GM12801 (cell line): Measurements from ENCODE around the gene ARID1B.

Experiments used
- TF ChIP-seq, protein P1 (sequence below): IDR thresholded peaks from one replicate; pipeline ENCODE4 v1.5.1; 2011; ENCODE audit warnings: control low read depth; ENCODE audit not compliant: insufficient read length; ENCODE audit errors: extremely low read depth

The ARID1B gene

GRCh38 chr6:157065366-157065765, 288.2 kb downstream of the ARID1B start:
- TF ChIP-seq, protein P1, sequence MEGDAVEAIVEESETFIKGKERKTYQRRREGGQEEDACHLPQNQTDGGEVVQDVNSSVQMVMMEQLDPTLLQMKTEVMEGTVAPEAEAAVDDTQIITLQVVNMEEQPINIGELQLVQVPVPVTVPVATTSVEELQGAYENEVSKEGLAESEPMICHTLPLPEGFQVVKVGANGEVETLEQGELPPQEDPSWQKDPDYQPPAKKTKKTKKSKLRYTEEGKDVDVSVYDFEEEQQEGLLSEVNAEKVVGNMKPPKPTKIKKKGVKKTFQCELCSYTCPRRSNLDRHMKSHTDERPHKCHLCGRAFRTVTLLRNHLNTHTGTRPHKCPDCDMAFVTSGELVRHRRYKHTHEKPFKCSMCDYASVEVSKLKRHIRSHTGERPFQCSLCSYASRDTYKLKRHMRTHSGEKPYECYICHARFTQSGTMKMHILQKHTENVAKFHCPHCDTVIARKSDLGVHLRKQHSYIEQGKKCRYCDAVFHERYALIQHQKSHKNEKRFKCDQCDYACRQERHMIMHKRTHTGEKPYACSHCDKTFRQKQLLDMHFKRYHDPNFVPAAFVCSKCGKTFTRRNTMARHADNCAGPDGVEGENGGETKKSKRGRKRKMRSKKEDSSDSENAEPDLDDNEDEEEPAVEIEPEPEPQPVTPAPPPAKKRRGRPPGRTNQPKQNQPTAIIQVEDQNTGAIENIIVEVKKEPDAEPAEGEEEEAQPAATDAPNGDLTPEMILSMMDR: no peak

GRCh38 chr6:157066781-157067491, 289.8 kb downstream of the ARID1B start:
- TF ChIP-seq, protein P1: no peak

DNA sequence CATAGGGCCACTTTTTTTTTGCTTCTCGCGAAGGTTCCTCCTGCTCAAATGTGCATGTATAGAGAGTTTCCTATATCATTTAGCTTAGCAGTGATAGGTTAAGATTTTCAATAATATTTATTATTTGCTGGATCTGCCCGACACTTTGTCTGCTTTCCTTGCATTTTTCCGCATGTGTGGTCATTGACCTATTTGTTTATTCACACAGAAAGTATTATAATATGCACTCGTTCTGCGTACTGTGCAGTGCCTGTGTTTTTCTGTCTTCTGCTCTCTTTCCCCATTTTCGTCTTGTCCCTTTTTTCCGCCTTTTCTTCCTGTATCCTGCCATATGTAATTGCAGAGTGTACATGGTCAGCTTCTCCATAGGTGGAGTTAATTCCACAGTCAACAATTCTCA, 290.3 kb downstream of the ARID1B start:
- TF ChIP-seq, protein P1: no peak

- TF ChIP-seq, protein P1: no peak
These were observed 291.6 kb downstream of the ARID1B start for GRCh38 chr6:157068691-157069324.

DNA sequence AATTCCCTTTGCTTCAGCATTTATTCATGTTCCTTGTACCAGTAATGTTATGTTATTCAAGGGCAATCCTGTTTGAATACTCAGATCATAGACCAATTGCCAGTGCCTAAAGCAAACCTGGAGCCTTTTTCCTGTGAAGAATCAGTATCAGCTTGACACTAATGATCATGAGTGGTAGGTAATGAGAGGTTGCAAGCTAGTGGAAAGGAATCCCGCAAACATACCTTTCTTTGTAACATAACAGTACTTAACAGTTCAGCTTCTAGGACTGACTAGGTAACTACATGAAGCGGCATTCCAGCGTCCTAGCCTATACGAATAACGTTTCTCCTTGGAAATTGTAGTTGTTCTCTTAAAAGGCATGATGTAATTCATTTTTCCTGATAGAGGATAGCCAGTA, 292.4 kb downstream of the ARID1B start:
- TF ChIP-seq, protein P1: no peak

GRCh38 chr6:157070403-157071107, 293.4 kb downstream of the ARID1B start:
- TF ChIP-seq, protein P1: no peak

DNA sequence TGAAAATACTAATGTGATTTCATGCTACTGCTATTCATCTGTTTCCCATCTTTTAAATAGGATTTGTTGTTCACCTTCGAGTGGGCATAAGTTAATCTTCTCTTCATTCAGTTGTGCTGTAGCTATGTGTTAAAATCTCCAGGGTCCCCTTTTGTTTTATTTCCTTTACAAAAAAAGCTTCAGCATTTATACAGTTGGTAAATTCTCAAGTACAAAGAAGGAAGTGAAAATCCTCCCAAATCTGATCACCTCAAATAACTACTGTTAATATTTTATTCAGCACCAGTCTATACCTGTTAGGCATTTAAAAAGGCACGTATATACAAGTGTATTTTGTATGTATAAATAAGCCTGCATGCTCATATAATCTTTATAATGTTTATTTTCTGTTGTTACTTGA, 294.9 kb downstream of the ARID1B start:
- TF ChIP-seq, protein P1: no peak
